DND-41 (cell line): ENCODE data around the gene DPT.

Source experiments
- EZH2 ChIP-seq: IDR thresholded peaks from 3 replicates; pipeline ENCODE4 v1.6.1; 2012; ENCODE audit warnings: borderline replicate concordance, low read depth, mild to moderate bottlenecking, moderate library complexity, low read length, inconsistent platforms; ENCODE audit not compliant: severe bottlenecking
- TF ChIP-seq, protein P1 (sequence below): IDR thresholded peaks from 2 replicates; pipeline ENCODE4 v1.5.1; 2012; ENCODE audit warnings: borderline replicate concordance, low read length, moderate library complexity, mild to moderate bottlenecking; ENCODE audit not compliant: poor library complexity, severe bottlenecking; ENCODE audit errors: extremely low read depth

DNA sequence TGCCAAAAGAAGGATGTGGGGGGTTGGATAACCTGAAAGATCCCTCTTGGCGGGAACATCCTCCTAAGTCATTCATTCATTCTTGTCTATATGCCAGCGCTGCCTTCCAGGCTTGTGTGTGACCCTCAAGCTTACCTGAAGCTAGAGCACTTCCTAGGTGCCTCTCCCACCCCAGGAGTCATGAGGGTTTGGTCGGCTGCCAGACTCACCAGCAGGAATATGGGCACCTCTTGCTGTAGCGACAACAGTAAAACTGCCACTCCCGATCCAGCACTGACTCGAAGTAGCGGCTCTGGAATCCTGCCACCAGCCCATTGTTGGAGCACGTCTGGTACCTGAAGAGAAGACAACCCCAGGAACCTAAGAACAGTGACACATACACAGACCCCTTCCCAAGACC lies 15.0 kb downstream of the DPT start:
- TF ChIP-seq, protein P1, sequence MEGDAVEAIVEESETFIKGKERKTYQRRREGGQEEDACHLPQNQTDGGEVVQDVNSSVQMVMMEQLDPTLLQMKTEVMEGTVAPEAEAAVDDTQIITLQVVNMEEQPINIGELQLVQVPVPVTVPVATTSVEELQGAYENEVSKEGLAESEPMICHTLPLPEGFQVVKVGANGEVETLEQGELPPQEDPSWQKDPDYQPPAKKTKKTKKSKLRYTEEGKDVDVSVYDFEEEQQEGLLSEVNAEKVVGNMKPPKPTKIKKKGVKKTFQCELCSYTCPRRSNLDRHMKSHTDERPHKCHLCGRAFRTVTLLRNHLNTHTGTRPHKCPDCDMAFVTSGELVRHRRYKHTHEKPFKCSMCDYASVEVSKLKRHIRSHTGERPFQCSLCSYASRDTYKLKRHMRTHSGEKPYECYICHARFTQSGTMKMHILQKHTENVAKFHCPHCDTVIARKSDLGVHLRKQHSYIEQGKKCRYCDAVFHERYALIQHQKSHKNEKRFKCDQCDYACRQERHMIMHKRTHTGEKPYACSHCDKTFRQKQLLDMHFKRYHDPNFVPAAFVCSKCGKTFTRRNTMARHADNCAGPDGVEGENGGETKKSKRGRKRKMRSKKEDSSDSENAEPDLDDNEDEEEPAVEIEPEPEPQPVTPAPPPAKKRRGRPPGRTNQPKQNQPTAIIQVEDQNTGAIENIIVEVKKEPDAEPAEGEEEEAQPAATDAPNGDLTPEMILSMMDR: no peak
- TF ChIP-seq EZH2: no peak
